B cell (primary cell): ENCODE measurements around the gene STIM1.

ENCODE experiments used
- CTCF ChIP-seq: fragments of 200-600 bp; IDR thresholded peaks from one replicate; pipeline ENCODE4 v1.8.0; 2022; ENCODE audit warnings: antibody characterized with exemption, mild to moderate bottlenecking
- EZH2 ChIP-seq: IDR thresholded peaks from 2 replicates; pipeline ENCODE4 v1.6.1; 2012; ENCODE audit warnings: borderline replicate concordance, low read depth, mild to moderate bottlenecking, moderate library complexity, low read length; ENCODE audit not compliant: insufficient read depth, poor library complexity, severe bottlenecking

DNA sequence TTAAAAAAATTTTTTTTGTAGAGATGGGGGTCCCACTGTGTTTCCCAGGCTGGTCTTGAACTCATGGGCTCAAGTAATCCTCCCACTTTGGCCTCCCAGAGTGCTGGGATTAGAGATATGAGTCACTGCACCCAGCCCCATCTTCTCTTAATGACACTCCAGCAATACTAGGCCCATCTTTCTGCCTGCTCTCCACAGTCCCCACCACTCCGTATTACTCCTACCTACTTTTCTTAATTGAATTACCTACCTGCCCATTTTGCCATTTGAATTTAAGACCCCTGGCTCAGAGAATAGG, 2.0 kb upstream of the STIM1 start:
- TF ChIP-seq CTCF (no peak), EZH2 (no peak)
